Measurements from ENCODE around the gene MPC1. TPM values are rescaled to one million over a fixed set of nuclear protein-coding genes. Genes with fewer than 3 reads are reported as not detected.

MPC1 gene
- total RNA-seq, 1 donor from 2014 or later: 21.2 TPM

DNA sequence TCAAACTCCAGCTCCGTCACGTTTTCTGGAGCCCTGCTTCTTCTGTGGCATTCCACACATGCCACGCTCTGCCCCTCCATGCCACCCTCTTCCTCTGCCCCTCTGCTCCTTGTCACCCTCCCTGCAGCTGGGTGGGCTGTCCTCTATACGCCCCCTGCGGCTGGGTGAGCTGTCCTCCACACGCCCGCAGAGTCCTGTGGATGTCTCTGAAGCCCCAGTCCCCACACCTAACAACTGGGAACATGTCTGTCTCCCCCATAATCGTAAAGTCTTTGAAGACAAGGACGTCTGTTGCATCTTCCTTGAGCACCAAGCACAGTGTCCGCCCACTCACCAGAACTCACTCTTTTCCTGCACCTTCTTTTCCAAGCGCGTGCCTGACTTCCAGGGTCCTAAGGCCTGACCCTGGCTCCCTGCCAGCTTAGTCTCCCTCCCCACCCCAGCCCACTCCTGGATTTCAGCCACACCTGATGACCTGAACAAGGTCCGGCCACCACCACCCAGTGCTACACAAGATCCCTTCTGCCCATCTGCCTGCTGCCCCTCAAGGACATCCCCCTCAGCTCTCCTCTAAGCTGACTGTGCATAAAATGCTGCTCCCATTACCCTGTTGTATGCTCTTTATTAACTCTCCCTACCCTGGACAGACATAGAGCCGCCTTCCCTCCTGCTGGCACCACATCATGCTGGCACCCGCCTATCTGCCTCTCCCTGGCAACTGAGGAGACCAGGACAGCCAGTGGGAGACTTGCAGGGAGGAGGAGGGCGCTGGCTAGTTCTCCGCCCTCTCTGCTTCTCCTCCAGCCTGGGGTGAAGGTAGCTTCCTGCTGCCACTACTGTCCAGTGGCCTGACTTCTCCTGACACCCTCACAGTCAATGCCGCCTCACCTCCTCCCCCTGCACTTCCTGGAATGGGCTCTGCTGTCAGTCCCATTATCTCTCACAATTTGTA lies 63.8 kb downstream of the MPC1 start:
- no peak for DNase-seq (ENCODE audit: low read depth)
- no peak overlapping the region for H3K4me3 ChIP-seq (ENCODE audit: low read depth, low read length)
- TF ChIP-seq, protein P1, sequence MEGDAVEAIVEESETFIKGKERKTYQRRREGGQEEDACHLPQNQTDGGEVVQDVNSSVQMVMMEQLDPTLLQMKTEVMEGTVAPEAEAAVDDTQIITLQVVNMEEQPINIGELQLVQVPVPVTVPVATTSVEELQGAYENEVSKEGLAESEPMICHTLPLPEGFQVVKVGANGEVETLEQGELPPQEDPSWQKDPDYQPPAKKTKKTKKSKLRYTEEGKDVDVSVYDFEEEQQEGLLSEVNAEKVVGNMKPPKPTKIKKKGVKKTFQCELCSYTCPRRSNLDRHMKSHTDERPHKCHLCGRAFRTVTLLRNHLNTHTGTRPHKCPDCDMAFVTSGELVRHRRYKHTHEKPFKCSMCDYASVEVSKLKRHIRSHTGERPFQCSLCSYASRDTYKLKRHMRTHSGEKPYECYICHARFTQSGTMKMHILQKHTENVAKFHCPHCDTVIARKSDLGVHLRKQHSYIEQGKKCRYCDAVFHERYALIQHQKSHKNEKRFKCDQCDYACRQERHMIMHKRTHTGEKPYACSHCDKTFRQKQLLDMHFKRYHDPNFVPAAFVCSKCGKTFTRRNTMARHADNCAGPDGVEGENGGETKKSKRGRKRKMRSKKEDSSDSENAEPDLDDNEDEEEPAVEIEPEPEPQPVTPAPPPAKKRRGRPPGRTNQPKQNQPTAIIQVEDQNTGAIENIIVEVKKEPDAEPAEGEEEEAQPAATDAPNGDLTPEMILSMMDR (conservative IDR thresholded peaks at IDR 0.05; ENCODE audit: low read depth, low read length): no peak

DNA sequence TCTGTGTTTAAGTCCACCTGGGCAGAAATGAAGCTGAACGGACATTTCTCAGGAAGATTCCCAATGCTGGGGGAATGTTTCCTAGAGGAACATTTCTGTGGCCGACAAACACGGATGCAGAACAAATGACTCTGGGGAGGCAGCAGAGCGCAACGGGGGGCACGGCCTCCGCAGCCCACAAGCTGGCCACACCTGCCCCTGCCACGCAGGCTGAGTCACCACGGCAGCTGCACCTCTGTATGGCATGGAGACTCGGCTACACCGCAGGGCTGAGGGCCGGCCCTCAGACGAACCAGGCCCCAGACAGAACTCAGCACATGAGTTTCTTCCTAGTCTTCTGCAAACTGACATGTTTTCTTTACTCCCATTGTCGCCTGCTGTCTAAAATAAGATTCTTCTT lies 64.5 kb downstream of the MPC1 start:
- peak; percentile 13 for DNase-seq (ENCODE audit: low read depth)
- TF ChIP-seq, protein P1 (conservative IDR thresholded peaks at IDR 0.05; ENCODE audit: low read depth, low read length): no peak
- H3K4me3 ChIP-seq (ENCODE audit: low read depth, low read length): no peak overlapping the region

DNA sequence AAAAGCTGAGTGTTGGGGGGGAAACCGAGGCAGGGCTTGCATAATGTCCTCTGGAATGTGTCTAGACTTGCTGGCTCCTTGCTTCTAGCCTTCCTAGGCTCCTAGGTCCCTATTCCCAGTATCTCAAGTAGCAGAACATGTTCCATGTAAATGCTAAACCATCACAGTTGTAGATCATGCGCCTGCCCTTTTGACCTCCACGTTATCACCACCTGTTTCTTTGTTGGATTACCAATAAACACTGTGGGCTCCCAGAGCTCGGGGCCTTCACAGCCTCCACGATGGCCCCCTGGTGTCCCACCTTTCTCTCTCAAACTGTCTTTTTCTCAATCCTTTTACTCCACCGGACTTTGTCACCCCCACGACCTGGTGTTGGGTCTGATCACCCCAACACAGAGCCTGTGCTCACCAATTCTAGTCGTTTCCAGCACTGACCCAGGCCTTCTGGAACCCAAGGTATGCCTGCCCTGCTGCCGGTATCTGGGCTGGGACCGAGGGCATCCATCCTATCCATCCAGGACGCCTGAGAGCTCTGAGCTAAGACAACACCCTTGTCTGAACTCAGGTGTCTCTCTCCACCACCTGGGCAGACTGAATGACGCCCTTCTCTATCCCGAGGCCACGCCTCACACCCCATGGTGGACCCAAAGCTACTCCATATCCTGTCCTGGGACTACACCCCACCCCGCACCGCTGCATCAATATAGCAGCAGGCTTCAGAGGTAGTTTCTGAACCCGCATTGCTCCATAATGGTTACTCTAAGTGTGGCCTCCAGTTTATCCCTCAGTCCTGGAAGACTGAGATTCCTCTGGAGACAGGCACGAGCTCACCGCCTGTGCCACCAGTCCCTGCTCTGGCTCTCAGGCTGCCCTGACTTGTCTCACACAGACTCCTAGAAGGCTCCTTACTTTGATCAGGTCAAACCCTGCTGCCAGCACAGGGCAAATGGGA lies 65.2 kb downstream of the MPC1 start:
- TF ChIP-seq, protein P1 (conservative IDR thresholded peaks at IDR 0.05; ENCODE audit: low read depth, low read length): no peak
- no peak overlapping the region for H3K4me3 ChIP-seq (ENCODE audit: low read depth, low read length)
- no peak for DNase-seq (ENCODE audit: low read depth)

DNA sequence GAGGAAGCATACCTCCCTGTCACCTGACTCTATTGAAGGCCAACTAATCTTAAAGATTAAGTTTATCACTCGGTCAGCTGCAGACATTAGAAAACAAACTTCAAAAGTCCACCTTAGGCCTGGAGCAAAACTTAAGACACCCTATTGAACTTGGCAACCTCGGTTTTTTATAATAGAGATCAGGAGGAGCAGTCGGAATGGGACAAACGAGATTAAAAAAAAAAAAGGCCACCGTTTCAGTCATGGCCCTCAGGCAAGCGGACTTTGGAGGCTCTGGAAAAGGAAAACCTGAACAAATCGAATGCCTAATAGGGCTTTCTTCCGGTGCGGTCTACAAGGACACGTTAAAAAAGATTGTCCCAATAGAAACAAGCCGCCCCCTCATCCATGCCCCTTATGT lies 67.3 kb downstream of the MPC1 start:
- H3K4me3 ChIP-seq (ENCODE audit: low read depth, low read length): no peak overlapping the region
- no peak for DNase-seq (ENCODE audit: low read depth)
- TF ChIP-seq, protein P1 (conservative IDR thresholded peaks at IDR 0.05; ENCODE audit: low read depth, low read length): no peak

Other genes starting within 250 kb of the MPC1 start
- gene TBXT, start 215.1 kb downstream of the MPC1 start, total RNA-seq: not detected in 2 replicates
- gene PRR18, start 74.5 kb downstream of the MPC1 start, total RNA-seq: 0.94 TPM in 1 of 2 replicates, not detected in the other
- gene SFT2D1, start 40.4 kb downstream of the MPC1 start, total RNA-seq: 62.4 and 105 TPM in 2 replicates
- 0.07 and 0.12 TPM in 2 replicates for gene RAMACL, start 203.7 kb upstream of the MPC1 start, total RNA-seq
- gene RPS6KA2, start 244.3 kb upstream of the MPC1 start, total RNA-seq: 16.1 and 20.8 TPM in 2 replicates

Data from epithelial cell of proximal tubule (primary cell).